Neural cell (in vitro differentiated cells): ENCODE data around the gene TMEM184B. TPM values are rescaled to one million over a fixed set of nuclear protein-coding genes. Genes with fewer than 3 reads are reported as not detected.
"Not testable (repeated sequence)": the region's sequence is repeated elsewhere in the genome, so short reads cannot be mapped to it uniquely, and the experiment has no call there.

Experiments
- H2AFZ ChIP-seq: fragments of 200-600, 300-800 bp; sonication (generic), shearing (Covaris generic); 2 replicates; pipeline ENCODE4 v1.6.0; 2014; ENCODE audit warnings: low read depth, mild to moderate bottlenecking, antibody characterized with exemption, low read length, moderate library complexity
- H3F3A ChIP-seq: fragments of 200-600 bp; shearing (Covaris generic); 2 replicates; pipeline ENCODE4 v1.6.1; 2016; ENCODE audit warnings: mild to moderate bottlenecking, moderate library complexity, mixed read lengths, antibody characterized with exemption, low read length; ENCODE audit not compliant: insufficient read depth, poor library complexity, severe bottlenecking
- H3K27ac ChIP-seq: fragments of 200-600, 300-800 bp; sonication (generic), shearing (Covaris generic); 2 replicates; pipeline ENCODE4 v1.5.1; 2014; ENCODE audit warnings: mild to moderate bottlenecking, low read length, moderate library complexity
- H3K27me3 ChIP-seq: fragments of 300-800, 200-600 bp; sonication (generic), shearing (Covaris generic); 2 replicates; pipeline ENCODE4 v1.6.0; 2014; ENCODE audit warnings: mild to moderate bottlenecking, low read depth, low read length, moderate library complexity; ENCODE audit not compliant: insufficient read depth
- H3K36me3 ChIP-seq: fragments of 300-800, 200-600 bp; sonication (generic), shearing (Covaris generic); 2 replicates; pipeline ENCODE4 v1.5.1; 2014; ENCODE audit warnings: mild to moderate bottlenecking, antibody characterized with exemption, low read length, moderate library complexity; ENCODE audit not compliant: insufficient read depth
- H3K4me2 ChIP-seq: fragments of 300-800, 200-600 bp; sonication (generic), shearing (Covaris generic); 2 replicates; pipeline ENCODE4 v1.6.0; 2014; ENCODE audit warnings: mild to moderate bottlenecking, low read length
- H3K4me3 ChIP-seq: fragments of 300-800, 200-600 bp; sonication (generic), shearing (Covaris generic); 2 replicates; pipeline ENCODE4 v1.5.1; 2014; ENCODE audit warnings: mild to moderate bottlenecking, low read length, moderate library complexity
- H3K79me2 ChIP-seq: fragments of 200-600 bp; shearing (Covaris generic); replicated peaks from 2 replicates; pipeline ENCODE4 v1.6.0; 2014; ENCODE audit warnings: mild to moderate bottlenecking, low read length, moderate library complexity; ENCODE audit not compliant: insufficient read depth
- H3K9ac ChIP-seq: fragments of 300-800, 200-600 bp; sonication (generic), shearing (Covaris generic); 2 replicates; pipeline ENCODE4 v1.6.1; 2016; ENCODE audit warnings: mild to moderate bottlenecking, low read length, mixed read lengths
- H3K9me2 ChIP-seq: fragments of 200-600 bp; shearing (Covaris generic); 2 replicates; pipeline ENCODE4 v1.6.1; 2016; ENCODE audit warnings: mild to moderate bottlenecking, low read length, mixed read lengths; ENCODE audit not compliant: insufficient read depth
- H3K9me3 ChIP-seq: fragments of 200-600, 300-800 bp; sonication (generic), shearing (Covaris generic); 2 replicates; pipeline ENCODE4 v1.6.1; 2016; ENCODE audit warnings: mild to moderate bottlenecking, mixed run types, low read length, moderate library complexity, mixed read lengths
- H4K20me1 ChIP-seq: fragments of 200-600 bp; shearing (Covaris generic); 2 replicates; pipeline ENCODE4 v1.6.1; 2016; ENCODE audit warnings: mild to moderate bottlenecking, mixed run types; ENCODE audit not compliant: insufficient read depth
- CTCF ChIP-seq: fragments of 450-650 bp; IDR thresholded peaks from 2 replicates; pipeline ENCODE4 v1.5.1; 2014; ENCODE audit warnings: antibody characterized with exemption, mild to moderate bottlenecking, moderate library complexity; ENCODE audit not compliant: poor library complexity, severe bottlenecking
- EP300 ChIP-seq: fragments of 450-650 bp; conservative IDR thresholded peaks from 2 replicates; pipeline ENCODE4 v1.6.1; 2014; ENCODE audit warnings: antibody characterized with exemption, mild to moderate bottlenecking, moderate library complexity; ENCODE audit not compliant: poor library complexity, severe bottlenecking
- EZH2 ChIP-seq: fragments of 200-600, 300-800 bp; shearing (Covaris generic), sonication (generic); IDR thresholded peaks from 2 replicates; pipeline ENCODE4 v1.6.1; 2014; ENCODE audit warnings: antibody characterized with exemption, low read length, borderline replicate concordance, mild to moderate bottlenecking; ENCODE audit not compliant: insufficient read depth, poor library complexity, severe bottlenecking
- MXI1 ChIP-seq: fragments of 450-650 bp; conservative IDR thresholded peaks from 2 replicates; pipeline ENCODE4 v1.6.1; 2014; ENCODE audit warnings: antibody characterized with exemption, mild to moderate bottlenecking; ENCODE audit not compliant: poor library complexity, severe bottlenecking
- POLR2AphosphoS5 ChIP-seq: IDR thresholded peaks from 2 replicates; pipeline ENCODE4 v1.6.1; 2012
- RAD21 ChIP-seq: fragments of 450-650 bp; conservative IDR thresholded peaks from 2 replicates; pipeline ENCODE4 v1.6.1; 2014; ENCODE audit warnings: antibody characterized with exemption, mild to moderate bottlenecking, moderate library complexity
- REST ChIP-seq: IDR thresholded peaks from 2 replicates; pipeline ENCODE4 v1.6.1; 2012; ENCODE audit warnings: borderline replicate concordance
- SMC3 ChIP-seq: fragments of 450-650 bp; conservative IDR thresholded peaks from 2 replicates; pipeline ENCODE4 v1.6.1; 2014; ENCODE audit warnings: antibody characterized with exemption, mild to moderate bottlenecking, moderate library complexity; ENCODE audit not compliant: poor library complexity
- TAF1 ChIP-seq: IDR thresholded peaks from 2 replicates; pipeline ENCODE4 v1.6.1; 2012; ENCODE audit warnings: low read depth
- polyA plus RNA-seq: library from polyadenylated mRNA; depleted of rRNA; stranded (reverse); fragments of >200 nt; gene quantifications from 2 replicates; pipeline ENCODE4 v1.2.3, GENCODE V29; 2014

Gene TMEM184B
- polyA plus RNA-seq, 1 donor from 2014 or later: 19.7 TPM

GRCh38 chr22:38177926-38178604 is 94.7 kb downstream of the TMEM184B start:
- Histone ChIP-seq H3K4me3 (no peak overlapping the region), H3K27ac (no peak overlapping the region), H3K9me2 (no peaks in the 10 kb centered on the region), H2AFZ (no peak overlapping the region), H3K9ac (no peak overlapping the region), H3K79me2 (peaks cover 5% of the 10 kb centered on the region), H3F3A (no peaks in the 10 kb centered on the region), H3K27me3 (no peaks in the 10 kb centered on the region), H4K20me1 (no peaks in the 10 kb centered on the region), H3K9me3 (no peaks in the 10 kb centered on the region), H3K36me3 (no peaks in the 10 kb centered on the region), H3K4me2 (no peak overlapping the region)
- TF ChIP-seq REST (no peak), SMC3 (no peak), CTCF (no peak), MXI1 (no peak), RAD21 (no peak), TAF1 (no peak), EZH2 (no peak), POLR2AphosphoS5 (no peak), EP300 (no peak)

GRCh38 chr22:38177571-38177925 is 95.3 kb downstream of the TMEM184B start:
- not testable (repeated sequence) for H3K27me3 ChIP-seq, H3K9ac ChIP-seq

GRCh38 chr22:38177044-38177443 is 95.8 kb downstream of the TMEM184B start:
- H3K9ac ChIP-seq: no peak overlapping the region
- TF ChIP-seq SMC3: no peak
- no peak for TF ChIP-seq REST
- no peak for TF ChIP-seq MXI1
- no peak for TF ChIP-seq TAF1
- no peak for TF ChIP-seq CTCF
- TF ChIP-seq EP300: no peak
- TF ChIP-seq RAD21: no peak
- no peak for TF ChIP-seq POLR2AphosphoS5
- no peak for TF ChIP-seq EZH2
- no peaks in the 10 kb centered on the region for H3K36me3 ChIP-seq
- H3K4me3 ChIP-seq: no peak overlapping the region
- no peaks in the 10 kb centered on the region for H4K20me1 ChIP-seq
- no peak overlapping the region for H3K4me2 ChIP-seq
- no peak overlapping the region for H3K27ac ChIP-seq
- H3K79me2 ChIP-seq: peaks cover 5% of the 10 kb centered on the region
- H3F3A ChIP-seq: no peaks in the 10 kb centered on the region
- H2AFZ ChIP-seq: no peak overlapping the region
- H3K9me2 ChIP-seq: no peaks in the 10 kb centered on the region
- no peaks in the 10 kb centered on the region for H3K9me3 ChIP-seq
- no peaks in the 10 kb centered on the region for H3K27me3 ChIP-seq

More at GRCh38 chr22:38177571-38177925, 95.3 kb downstream of the TMEM184B start:
- H4K20me1 ChIP-seq, H2AFZ ChIP-seq, H3K4me3 ChIP-seq, H3K36me3 ChIP-seq, H3K9me3 ChIP-seq, H3K9me2 ChIP-seq, H3K4me2 ChIP-seq, H3F3A ChIP-seq, H3K79me2 ChIP-seq, H3K27ac ChIP-seq: not testable (repeated sequence)
